NT2/D1 (cell line): Measurements from ENCODE around the gene COLEC12.

ENCODE experiments used
- DNase-seq: peaks from one replicate; pipeline ENCODE4 v3.0.0-alpha.2; 2011; ENCODE audit warnings: low read depth, low spot score
- H3K27me3 ChIP-seq: 2 replicates; pipeline ENCODE4 v1.6.0; 2011; ENCODE audit warnings: mild to moderate bottlenecking; ENCODE audit not compliant: insufficient read length, insufficient read depth
- H3K36me3 ChIP-seq: 2 replicates; pipeline ENCODE4 v1.6.1; 2011; ENCODE audit warnings: mild to moderate bottlenecking, low read length, mixed read lengths; ENCODE audit not compliant: insufficient read depth, insufficient read length
- H3K4me1 ChIP-seq: 2 replicates; pipeline ENCODE4 v1.5.1; 2011; ENCODE audit not compliant: insufficient read depth, insufficient read length
- H3K4me3 ChIP-seq: 2 replicates; pipeline ENCODE4 v1.5.1; 2011; ENCODE audit warnings: low read depth; ENCODE audit not compliant: insufficient read length
- H3K9ac ChIP-seq: 2 replicates; pipeline ENCODE4 v1.6.0; 2011; ENCODE audit warnings: low read depth; ENCODE audit not compliant: insufficient read length
- H3K9me3 ChIP-seq: 2 replicates; pipeline ENCODE4 v1.5.1; 2011; ENCODE audit warnings: mild to moderate bottlenecking, low read length; ENCODE audit not compliant: insufficient read depth
- SUZ12 ChIP-seq: IDR thresholded peaks from 2 replicates; pipeline ENCODE4 v1.6.1; 2011; ENCODE audit not compliant: insufficient read length, insufficient read depth; ENCODE audit errors: extremely low read depth
- YY1 ChIP-seq: IDR thresholded peaks from 2 replicates; pipeline ENCODE4 v1.6.1; 2011; ENCODE audit not compliant: insufficient read length, insufficient read depth
- ZNF274 ChIP-seq: IDR thresholded peaks from 2 replicates; pipeline ENCODE4 v1.6.1; 2011; ENCODE audit warnings: mild to moderate bottlenecking, low read depth, low read length

COLEC12 gene

DNA sequence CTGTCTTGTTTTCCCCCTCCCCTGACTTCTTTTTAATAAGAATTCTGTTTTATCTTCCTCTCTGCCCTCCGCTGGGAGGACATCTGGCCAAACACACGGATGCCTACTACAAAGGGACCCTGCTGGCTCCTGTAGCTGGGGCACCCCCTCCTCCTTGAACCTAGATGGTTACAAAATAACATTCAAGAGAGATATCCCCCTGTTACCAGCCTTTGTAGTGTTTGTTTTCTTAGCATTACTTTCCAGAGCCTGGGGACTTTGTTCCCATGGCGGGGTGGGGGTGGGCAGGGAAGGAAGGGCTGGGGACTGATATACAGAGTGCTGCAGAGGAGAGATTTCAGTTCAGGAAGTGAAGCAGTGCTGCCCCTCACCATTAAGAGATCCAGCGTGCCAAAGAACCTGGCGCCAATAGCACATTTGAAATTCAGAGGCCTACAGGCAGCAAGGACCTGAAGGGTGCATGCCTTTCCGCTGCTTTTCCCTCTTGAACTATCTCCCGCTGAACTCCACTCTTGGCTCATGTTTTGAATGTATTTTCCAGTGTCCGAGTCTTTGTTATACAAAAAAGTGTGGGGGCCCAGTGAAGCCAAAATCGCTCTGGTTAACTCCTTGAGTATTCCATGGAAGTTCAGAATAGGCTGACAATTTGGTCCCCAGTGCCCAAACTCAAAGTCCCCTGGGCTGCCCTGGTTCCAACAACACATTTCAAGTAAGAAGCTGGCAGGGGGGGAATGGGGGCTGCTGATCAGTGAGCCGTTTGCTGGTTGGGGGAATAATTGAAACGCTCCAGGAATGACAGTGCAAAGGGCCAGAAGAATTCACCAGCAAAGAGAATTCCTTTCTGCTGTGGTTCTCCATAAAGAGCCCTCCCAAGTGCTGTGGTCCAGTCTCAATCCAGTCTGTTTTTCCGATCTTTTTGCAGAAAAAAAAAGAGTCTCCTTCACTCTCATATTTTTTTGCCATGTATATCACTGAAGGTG lies 137.9 kb downstream of the COLEC12 start:
- Histone ChIP-seq H3K9me3 (no peaks in the 10 kb centered on the region), H3K4me1 (peaks cover 4% of the 10 kb centered on the region), H3K4me3 (no peak overlapping the region), H3K36me3 (no peaks in the 10 kb centered on the region), H3K9ac (no peak overlapping the region), H3K27me3 (no peaks in the 10 kb centered on the region)
- no peak for DNase-seq
- TF ChIP-seq SUZ12 = no peak
- TF ChIP-seq YY1 = no peak

DNA sequence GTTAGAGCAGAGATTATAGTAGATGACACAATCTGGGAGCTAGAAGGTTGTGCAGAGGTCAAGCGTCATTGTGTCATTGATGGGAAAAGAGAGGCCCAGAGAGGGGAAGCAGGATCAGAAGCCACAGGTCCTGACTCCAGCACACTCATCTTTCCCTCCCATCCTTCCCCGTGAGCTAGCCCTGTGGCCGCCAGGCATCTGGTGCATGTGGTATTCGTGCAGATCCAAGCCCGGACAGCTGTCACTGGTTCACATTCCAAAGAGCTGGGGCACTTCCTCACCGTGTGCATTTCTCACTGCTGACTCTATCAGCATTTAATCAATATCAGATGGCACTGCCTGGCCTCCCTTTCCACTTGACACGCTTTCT lies 138.6 kb downstream of the COLEC12 start:
- TF ChIP-seq ZNF274 (no peak), YY1 (no peak)
- Histone ChIP-seq H3K4me3 (no peak overlapping the region), H3K27me3 (no peaks in the 10 kb centered on the region), H3K9me3 (no peaks in the 10 kb centered on the region), H3K9ac (no peak overlapping the region), H3K36me3 (no peaks in the 10 kb centered on the region), H3K4me1 (peaks cover 4% of the 10 kb centered on the region)
- no peak for DNase-seq

GRCh38 chr18:361100-361732 lies 139.3 kb downstream of the COLEC12 start:
- Histone ChIP-seq H3K9ac (no peak overlapping the region), H3K27me3 (no peaks in the 10 kb centered on the region), H3K9me3 (no peaks in the 10 kb centered on the region), H3K4me3 (no peak overlapping the region), H3K4me1 (no peaks in the 10 kb centered on the region), H3K36me3 (no peaks in the 10 kb centered on the region)
- TF ChIP-seq SUZ12 = no peak
- TF ChIP-seq ZNF274 = no peak
- no peak for TF ChIP-seq YY1
- no peak for DNase-seq

- TF ChIP-seq YY1 = no peak
- no peak for TF ChIP-seq SUZ12
- no peak for TF ChIP-seq ZNF274
- no peaks in the 10 kb centered on the region for H3K4me1 ChIP-seq
- H3K4me3 ChIP-seq = no peak overlapping the region
- DNase-seq = no peak
- H3K9me3 ChIP-seq = no peaks in the 10 kb centered on the region
- H3K9ac ChIP-seq = no peak overlapping the region
- H3K27me3 ChIP-seq = no peaks in the 10 kb centered on the region
- no peaks in the 10 kb centered on the region for H3K36me3 ChIP-seq
Observed at GRCh38 chr18:360676-361075, 139.8 kb downstream of the COLEC12 start.

DNA sequence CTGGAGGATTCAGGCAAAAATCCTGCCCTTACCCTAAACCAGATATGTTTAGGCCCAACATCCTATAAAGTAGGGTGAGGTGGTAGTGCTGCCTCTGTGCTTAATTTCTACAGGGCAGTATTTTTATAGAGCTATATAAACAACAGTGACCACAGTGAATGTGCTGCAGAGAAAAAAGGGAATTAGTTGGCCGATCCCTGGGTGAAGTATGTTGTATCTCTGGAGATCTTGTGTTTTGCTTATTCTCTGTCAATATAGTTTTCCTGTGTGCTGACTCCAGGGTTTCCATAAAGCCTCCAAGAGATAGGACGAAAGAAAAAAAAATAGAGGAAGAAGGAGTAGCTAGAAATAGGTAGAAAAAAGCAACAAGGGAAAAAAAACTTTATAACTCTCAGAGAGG lies 143.7 kb downstream of the COLEC12 start:
- Histone ChIP-seq H3K4me1 (no peaks in the 10 kb centered on the region), H3K9ac (no peak overlapping the region), H3K36me3 (no peaks in the 10 kb centered on the region), H3K27me3 (no peaks in the 10 kb centered on the region), H3K9me3 (no peaks in the 10 kb centered on the region), H3K4me3 (no peak overlapping the region)
- no peak for TF ChIP-seq SUZ12
- no peak for TF ChIP-seq ZNF274
- no peak for TF ChIP-seq YY1
- DNase-seq = no peak

DNA sequence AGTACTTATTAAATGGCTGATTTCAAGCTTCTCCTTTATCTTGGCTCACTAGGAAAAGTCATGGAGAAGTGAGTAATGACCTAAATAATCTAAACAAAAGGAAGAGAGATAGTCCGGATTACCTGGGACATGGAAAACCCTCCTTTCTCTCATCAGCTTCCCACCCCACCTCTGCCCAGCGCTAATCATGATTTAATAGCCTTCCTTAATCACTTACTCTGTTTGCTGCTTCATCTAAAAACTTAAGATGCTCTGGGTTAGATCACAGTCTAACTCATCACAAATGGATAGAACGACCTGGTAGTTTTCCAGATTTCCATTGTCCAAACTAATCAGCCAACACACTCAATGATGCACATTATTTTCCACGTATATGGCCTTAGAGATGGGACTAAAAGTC lies 144.8 kb downstream of the COLEC12 start:
- TF ChIP-seq SUZ12 (no peak), ZNF274 (no peak), YY1 (no peak)
- Histone ChIP-seq H3K27me3 (no peaks in the 10 kb centered on the region), H3K9me3 (no peaks in the 10 kb centered on the region), H3K9ac (no peak overlapping the region), H3K4me1 (no peaks in the 10 kb centered on the region), H3K36me3 (no peaks in the 10 kb centered on the region), H3K4me3 (no peak overlapping the region)
- DNase-seq = no peak

- H3K27me3 ChIP-seq = no peaks in the 10 kb centered on the region
- H3K4me3 ChIP-seq = no peak overlapping the region
- TF ChIP-seq SUZ12 (no peak), YY1 (no peak), ZNF274 (no peak)
- DNase-seq = no peak
- no peaks in the 10 kb centered on the region for H3K9me3 ChIP-seq
- H3K36me3 ChIP-seq = no peaks in the 10 kb centered on the region
- no peaks in the 10 kb centered on the region for H3K4me1 ChIP-seq
- H3K9ac ChIP-seq = no peak overlapping the region
Observed at GRCh38 chr18:354471-354870, 146.0 kb downstream of the COLEC12 start.
